Measurements from ENCODE around the gene PLBD1. TPM values are rescaled to one million over a fixed set of nuclear protein-coding genes. Genes with fewer than 3 reads are reported as not detected.

The PLBD1 gene
- polyA plus RNA-seq, 4 donors, result 36.5 to 56.7 (median 49.2) TPM

- DNase-seq (ENCODE audit: low read depth in 4 of 4, low spot score in 3 of 4), result no peak
Observed at GRCh38 chr12:14571779-14572178, 4.1 kb upstream of the PLBD1 start.

- DNase-seq (ENCODE audit: low read depth in 4 of 4, low spot score in 3 of 4), result no peak
Observed at GRCh38 chr12:14570231-14570630, 2.5 kb upstream of the PLBD1 start.

- no peak for DNase-seq (ENCODE audit: low read depth in 4 of 4, low spot score in 3 of 4)
Observed at GRCh38 chr12:14564336-14564959, 3.2 kb downstream of the PLBD1 start.

DNA sequence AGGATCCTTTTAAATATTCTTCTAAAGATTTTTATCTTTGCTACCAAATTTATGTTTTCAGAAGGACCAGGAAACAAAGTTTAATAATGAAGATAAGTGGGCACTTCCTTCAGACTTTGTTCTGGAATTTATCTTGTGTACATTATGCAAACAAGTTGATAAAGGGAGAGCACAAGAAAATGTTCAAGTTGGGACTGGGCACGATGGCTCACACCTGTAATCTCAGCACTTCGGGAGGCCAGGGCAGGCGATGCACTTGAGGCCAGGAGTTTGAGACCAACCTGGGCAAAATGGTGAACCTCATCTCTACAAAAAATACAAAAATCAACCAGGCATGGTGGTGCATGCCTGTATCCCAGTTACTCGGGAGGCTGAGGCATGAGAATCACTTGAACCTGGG, 4.6 kb downstream of the PLBD1 start:
- no peak for DNase-seq (ENCODE audit: low read depth in 4 of 4, low spot score in 3 of 4)

DNA sequence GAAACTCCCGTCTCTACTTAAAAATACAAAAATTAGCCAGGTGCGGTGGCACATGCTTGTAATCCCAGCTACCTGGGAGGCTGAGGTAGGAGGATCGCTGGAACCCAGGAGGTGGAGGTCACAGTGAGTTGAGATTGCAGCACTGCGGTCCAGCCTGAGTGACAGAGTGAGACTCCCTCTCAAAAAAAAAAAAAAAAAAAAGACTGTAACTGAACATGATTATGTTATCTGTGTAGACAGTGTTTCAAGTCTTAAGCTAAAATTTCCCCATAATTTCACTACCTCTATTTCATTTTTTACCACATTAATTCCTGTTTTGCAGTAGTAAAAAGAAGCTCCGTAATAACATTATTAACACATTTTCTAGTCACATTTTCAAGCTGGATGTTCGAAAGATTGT, 5.4 kb downstream of the PLBD1 start:
- DNase-seq (ENCODE audit: low read depth in 4 of 4, low spot score in 3 of 4), result no peak

DNA sequence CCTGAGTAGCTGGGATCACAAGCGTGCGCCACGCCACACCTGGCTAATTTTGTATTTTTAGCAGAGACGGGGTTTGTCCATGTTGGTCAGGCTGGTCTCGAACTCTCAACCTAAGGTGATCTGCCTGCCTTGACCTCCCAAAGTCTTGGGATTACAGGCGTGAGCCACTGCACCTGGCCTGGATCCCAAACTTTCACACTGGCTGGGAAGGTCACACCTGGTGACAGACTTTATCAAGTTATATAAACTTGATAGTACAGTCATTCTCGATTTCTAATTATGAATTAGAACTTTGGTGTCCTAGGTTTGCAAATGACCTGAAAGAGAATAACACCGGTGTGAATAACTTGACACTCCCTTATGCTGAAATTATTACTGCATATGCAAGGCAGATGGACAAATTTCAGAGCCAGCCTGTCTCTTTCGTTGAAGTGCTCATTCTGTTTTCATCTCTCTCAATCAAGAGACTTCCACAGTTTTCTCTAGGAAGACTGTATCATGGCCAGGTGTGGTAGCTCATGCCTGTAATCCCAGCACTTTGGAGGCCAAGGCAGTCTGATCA, 5.9 kb downstream of the PLBD1 start:
- no peak for DNase-seq (ENCODE audit: low read depth in 4 of 4, low spot score in 3 of 4)

DNA sequence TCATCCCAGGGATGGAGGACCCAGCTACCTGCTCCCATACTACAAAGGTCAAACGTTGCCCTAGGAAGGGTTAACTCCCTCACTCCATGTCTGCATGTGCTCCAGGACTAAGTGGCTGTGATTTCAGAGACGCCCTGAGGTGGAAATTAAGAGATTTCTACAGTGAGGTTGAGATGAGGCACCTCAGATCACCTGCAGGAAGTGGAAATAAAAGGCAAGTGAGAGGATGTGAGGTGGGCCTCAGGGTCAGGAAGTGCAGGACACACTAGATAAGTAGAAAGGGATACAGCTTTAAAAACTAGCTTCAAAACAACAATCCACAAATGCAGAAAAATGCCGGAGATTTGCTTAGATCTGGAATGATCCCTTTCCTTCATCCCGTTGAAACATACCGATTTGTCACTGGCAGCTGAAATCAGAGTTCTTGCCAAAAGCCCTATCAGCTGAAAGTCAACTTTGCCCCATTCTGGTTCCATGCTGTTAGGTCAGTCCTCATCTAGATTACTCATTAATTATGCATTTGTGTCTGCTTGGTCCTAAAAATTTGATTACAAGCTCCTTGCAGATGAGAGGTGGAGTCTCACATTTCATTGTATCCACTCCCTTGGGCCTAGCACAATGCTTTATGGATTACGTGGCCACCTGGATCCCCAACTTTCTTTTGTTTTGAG, 6.6 kb downstream of the PLBD1 start:
- no peak for DNase-seq (ENCODE audit: low read depth in 4 of 4, low spot score in 3 of 4)

- no peak for DNase-seq (ENCODE audit: low read depth in 4 of 4, low spot score in 3 of 4)
Observed at GRCh38 chr12:14558473-14558959, 9.2 kb downstream of the PLBD1 start.

GRCh38 chr12:14557966-14558365, 9.7 kb downstream of the PLBD1 start:
- no peak for DNase-seq (ENCODE audit: low read depth in 4 of 4, low spot score in 3 of 4)

DNA sequence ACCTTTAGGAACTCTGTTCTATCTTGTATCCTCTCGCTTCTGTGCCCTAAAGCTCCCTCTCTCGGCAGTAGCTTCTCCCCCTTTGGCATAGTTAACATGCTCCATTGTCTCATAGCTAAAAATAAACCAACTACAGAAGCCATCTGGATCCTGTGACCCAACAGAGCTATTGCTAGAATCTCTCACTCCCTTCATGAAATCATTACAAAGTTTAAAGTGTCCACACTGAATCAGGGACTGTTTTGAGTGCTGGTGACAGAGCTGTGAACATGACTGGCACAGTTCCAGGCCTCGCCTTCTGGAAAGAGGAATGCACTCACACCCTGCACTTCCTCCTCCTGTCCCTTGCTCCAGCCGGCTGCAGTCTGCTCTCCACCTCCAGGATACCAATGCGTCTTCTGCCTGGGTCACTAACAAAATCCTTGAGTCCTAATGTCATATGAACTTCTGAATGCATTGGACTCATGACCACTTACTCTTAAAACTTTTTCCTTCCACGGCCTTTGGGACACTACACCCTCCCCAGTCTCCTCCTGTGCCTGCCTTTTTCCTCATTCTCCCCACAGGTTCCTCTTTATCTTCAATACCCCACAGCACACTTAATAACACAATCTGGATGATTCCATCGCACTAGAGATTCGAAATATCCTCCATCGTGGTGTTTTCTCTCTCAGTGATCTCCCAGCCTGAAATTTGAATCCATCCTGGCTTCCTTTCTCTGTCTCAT, 13.2 kb downstream of the PLBD1 start:
- peak; percentile 46 to 70 (median 56) for DNase-seq (ENCODE audit: low read depth in 4 of 4, low spot score in 3 of 4)

DNA sequence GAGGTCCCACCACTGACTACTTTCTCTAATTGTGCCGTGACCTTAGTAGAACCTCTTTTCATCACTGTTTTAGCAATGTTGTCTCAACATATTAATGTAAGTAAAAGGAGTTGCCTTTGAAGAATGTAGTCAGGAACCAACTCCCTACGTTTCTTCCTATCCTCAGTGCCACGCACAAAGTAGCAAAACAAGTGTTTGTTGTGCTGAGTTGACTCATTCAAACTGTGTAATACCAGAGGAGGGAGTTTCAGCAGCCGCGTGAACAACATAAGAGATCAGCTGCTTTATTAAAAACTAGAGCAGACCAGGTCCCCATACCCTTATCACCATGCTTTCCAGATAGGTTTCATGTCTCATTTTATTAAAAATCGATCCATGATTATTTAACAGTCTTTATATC, 19.1 kb downstream of the PLBD1 start:
- DNase-seq (ENCODE audit: low read depth in 4 of 4, low spot score in 3 of 4), result peak in 1 of 4 donors; percentile 8

- DNase-seq (ENCODE audit: low read depth in 4 of 4, low spot score in 3 of 4), result no peak
Observed at GRCh38 chr12:14547571-14547970, 20.1 kb downstream of the PLBD1 start.

DNA sequence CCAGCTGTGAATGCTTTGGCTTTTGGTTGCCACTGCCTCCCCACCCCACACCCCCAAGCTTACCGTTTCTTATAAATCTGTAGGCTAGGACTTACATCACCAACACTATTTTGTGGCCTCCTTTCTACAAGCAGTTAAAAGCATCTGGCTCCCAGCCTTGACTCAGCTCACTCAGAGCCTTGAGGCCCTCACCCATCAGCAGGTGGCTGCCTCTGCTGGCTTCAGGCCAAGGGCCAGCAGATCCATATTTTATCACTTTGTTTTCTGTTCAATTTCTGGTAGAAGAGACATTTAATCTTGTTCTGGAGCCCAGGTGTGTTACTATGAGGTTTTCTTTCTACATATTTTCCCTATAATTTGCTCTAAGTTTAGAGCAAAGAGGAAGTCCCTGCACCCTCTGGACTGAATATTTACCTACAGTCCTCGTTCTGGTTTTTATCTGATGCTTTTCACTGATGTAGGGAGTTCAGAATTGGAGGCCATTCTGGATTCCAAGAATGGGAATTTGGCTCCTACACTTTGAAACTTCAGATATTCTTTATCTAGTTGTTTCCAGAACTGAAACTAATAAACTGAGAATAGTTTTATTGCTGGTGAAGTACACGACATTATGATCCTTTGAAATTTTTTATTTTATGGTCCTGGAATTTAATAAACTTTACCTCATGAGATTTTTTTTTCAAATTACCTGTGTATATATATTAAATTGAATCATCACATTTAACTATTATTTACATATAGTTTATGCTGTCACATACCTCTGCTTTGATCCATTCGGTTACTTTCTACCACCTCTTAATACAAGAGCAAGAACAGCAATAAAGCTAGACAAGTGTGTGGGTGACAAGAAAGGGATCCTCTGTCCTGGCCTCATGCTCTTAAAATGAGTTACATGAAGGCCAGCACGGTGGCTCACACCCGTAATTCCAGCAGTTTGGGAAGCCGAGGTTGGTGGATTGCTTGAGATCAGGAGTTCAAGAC, 22.2 kb downstream of the PLBD1 start:
- DNase-seq (ENCODE audit: low read depth in 4 of 4, low spot score in 3 of 4), result no peak

- DNase-seq (ENCODE audit: low read depth in 4 of 4, low spot score in 3 of 4), result no peak
Observed at GRCh38 chr12:14540801-14541462, 26.8 kb downstream of the PLBD1 start.

DNA sequence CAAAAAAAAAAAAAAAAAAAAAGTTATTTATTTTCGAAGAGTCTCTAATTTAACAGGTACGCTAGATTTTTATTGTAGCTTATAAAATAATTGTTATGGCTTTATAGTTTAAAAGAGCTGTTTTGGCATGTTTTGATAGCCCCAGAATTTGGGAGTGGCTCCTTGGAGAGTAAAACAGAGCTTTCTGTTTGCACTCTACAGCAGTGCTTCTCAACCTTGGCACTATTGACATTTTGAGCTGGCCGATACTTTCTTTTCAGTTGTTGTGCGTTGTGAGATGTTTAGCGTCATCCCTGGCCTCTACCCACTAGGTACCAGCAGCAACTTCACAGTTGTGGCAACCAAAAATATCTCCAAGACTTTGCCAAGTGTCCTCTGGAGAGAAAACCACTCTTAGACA, 30.6 kb downstream of the PLBD1 start:
- DNase-seq (ENCODE audit: low read depth in 4 of 4, low spot score in 3 of 4), result no peak

DNA sequence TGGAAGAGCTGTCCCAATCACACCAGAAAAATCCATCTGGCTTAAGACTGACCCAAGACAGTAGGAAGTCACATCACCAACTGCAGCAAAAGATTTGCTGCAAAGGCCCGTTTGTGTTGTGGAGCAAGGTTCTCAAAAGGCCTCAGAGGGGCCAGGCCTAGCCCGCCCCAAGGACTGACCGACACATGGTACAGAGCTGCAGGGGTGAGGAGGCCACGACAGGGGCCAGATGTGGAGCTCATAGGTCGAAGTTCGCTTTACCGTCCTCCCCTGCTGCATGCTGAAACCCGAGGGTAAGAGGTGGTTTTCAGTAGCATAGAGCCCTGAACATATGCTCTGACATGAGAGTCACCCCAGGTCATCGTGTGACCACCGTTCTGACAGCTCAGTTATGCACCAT, 35.5 kb downstream of the PLBD1 start:
- no peak for DNase-seq (ENCODE audit: low read depth in 4 of 4, low spot score in 3 of 4)

- DNase-seq (ENCODE audit: low read depth in 4 of 4, low spot score in 3 of 4), result no peak
Observed at GRCh38 chr12:14525964-14526363, 41.7 kb downstream of the PLBD1 start.

- DNase-seq (ENCODE audit: low read depth in 4 of 4, low spot score in 3 of 4), result no peak
Observed at GRCh38 chr12:14521822-14522221, 45.9 kb downstream of the PLBD1 start.

GRCh38 chr12:14514946-14515345, 52.7 kb downstream of the PLBD1 start:
- DNase-seq (ENCODE audit: low read depth in 4 of 4, low spot score in 3 of 4), result no peak

Data from left renal pelvis (tissue), 4 donors.